A673 (cell line): ENCODE data around the gene UBTD1.

Experiments used
- EZH2 ChIP-seq: fragments of 200-600 bp; sonication (generic); IDR thresholded peaks from 2 replicates; pipeline ENCODE4 v1.6.1; 2017; ENCODE audit warnings: borderline replicate concordance, low read depth, mild to moderate bottlenecking, mixed read lengths, antibody characterized with exemption, low read length; ENCODE audit not compliant: poor library complexity, severe bottlenecking
- TF ChIP-seq, protein P1 (sequence below): fragments of 300-800, 200-600 bp; sonication (generic); conservative IDR thresholded peaks from 2 replicates; pipeline ENCODE4 v1.5.1; 2017; ENCODE audit warnings: low read depth, mild to moderate bottlenecking, antibody characterized with exemption, low read length, moderate library complexity, mixed read lengths

GRCh38 chr10:97583476-97583875 is 84.8 kb downstream of the UBTD1 start:
- TF ChIP-seq, protein P1, sequence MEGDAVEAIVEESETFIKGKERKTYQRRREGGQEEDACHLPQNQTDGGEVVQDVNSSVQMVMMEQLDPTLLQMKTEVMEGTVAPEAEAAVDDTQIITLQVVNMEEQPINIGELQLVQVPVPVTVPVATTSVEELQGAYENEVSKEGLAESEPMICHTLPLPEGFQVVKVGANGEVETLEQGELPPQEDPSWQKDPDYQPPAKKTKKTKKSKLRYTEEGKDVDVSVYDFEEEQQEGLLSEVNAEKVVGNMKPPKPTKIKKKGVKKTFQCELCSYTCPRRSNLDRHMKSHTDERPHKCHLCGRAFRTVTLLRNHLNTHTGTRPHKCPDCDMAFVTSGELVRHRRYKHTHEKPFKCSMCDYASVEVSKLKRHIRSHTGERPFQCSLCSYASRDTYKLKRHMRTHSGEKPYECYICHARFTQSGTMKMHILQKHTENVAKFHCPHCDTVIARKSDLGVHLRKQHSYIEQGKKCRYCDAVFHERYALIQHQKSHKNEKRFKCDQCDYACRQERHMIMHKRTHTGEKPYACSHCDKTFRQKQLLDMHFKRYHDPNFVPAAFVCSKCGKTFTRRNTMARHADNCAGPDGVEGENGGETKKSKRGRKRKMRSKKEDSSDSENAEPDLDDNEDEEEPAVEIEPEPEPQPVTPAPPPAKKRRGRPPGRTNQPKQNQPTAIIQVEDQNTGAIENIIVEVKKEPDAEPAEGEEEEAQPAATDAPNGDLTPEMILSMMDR: no peak
- TF ChIP-seq EZH2: no peak
